Erythroblast (primary cell): ENCODE data around the gene SYNE2.
"Not testable (repeated sequence)": the region's sequence is repeated elsewhere in the genome, so short reads cannot be mapped to it uniquely, and the experiment has no call there.

Experiments used
- DNase-seq, 2 experiments: peaks; one replicate each; lab custom pipeline; 2025; lab: John Stamatoyannopoulos, UW
- GATA1 ChIP-seq: IDR thresholded peaks from 2 replicates; pipeline ENCODE4 v1.6.1; 2011; ENCODE audit warnings: low read depth, mild to moderate bottlenecking, control low read depth, low read length, moderate library complexity
- POLR2A ChIP-seq: IDR thresholded peaks from 2 replicates; pipeline ENCODE4 v1.6.1; 2011; ENCODE audit warnings: mild to moderate bottlenecking, low read length

Gene SYNE2

GRCh38 chr14:64198486-64198885, 345.7 kb downstream of the SYNE2 start:
- TF ChIP-seq POLR2A = no peak
- TF ChIP-seq GATA1 = no peak
- no peak for DNase-seq

GRCh38 chr14:64200170-64200569, 347.4 kb downstream of the SYNE2 start:
- no peak for DNase-seq
- TF ChIP-seq POLR2A = no peak
- no peak for TF ChIP-seq GATA1

DNA sequence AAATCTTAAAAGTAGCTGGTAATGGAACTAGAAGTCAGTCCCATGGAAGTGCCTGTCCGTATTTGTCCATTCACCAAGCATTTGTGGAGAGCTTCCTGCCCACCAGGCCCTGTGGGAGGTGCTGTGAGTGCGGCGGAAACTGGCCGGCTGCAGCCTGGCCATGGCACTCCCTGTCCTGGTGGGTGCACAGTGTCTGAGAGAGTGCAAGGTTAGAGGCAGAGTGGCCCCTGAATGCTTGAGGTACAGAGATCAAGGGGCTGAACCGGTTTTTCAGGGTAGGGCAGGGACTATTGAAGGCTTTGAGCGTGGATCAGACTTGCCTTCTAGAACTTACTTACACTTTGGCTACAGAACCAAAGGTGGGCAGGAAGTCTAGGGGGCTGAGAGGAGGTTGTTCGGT, 348.5 kb downstream of the SYNE2 start:
- no peak for DNase-seq
- TF ChIP-seq POLR2A (no peak), GATA1 (no peak)

GRCh38 chr14:64201921-64202545, 349.2 kb downstream of the SYNE2 start:
- DNase-seq = no peak
- TF ChIP-seq POLR2A (no peak), GATA1 (no peak)

- no peak for TF ChIP-seq GATA1
- no peak for TF ChIP-seq POLR2A
Observed at GRCh38 chr14:64202716-64203115, 349.9 kb downstream of the SYNE2 start.

GRCh38 chr14:64203366-64204006, 350.7 kb downstream of the SYNE2 start:
- no peak for DNase-seq
- TF ChIP-seq GATA1 (no peak), POLR2A (no peak)

More at GRCh38 chr14:64202716-64203115, 349.9 kb downstream of the SYNE2 start:
- DNase-seq = no peak

GRCh38 chr14:64208261-64208660, 355.5 kb downstream of the SYNE2 start:
- TF ChIP-seq GATA1 (no peak), POLR2A (no peak)
- DNase-seq = no peak

GRCh38 chr14:64208981-64209380, 356.2 kb downstream of the SYNE2 start:
- no peak for DNase-seq
- no peak for TF ChIP-seq GATA1
- TF ChIP-seq POLR2A = no peak

DNA sequence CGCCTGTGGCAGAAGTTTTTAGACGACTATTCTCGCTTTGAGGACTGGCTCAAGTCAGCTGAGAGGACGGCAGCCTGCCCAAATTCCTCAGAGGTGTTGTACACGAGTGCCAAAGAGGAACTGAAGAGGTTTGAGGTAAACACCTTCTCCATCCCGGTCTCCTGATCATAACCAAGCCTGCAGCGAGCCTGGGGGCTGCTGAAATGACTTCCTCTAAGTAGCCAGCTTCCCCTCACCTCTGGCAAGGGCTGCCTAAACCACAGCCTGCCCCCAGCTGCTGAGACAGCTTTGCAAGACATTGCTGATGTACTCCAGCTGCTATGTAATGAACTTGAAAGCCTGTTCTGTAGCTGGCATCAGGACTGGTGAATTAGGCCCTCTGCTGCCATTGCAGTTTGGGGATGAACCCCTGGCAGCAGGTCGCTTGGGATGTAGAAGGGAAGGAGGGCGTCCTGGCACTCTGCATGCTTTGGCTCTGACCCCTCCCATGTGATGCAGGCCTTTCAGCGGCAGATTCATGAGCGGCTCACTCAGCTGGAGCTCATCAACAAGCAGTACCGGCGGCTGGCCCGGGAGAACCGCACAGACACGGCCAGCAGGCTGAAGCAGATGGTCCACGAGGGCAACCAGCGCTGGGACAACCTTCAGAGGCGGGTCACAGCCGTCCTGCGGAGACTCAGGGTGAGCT, 356.8 kb downstream of the SYNE2 start:
- TF ChIP-seq GATA1 = no peak
- no peak for TF ChIP-seq POLR2A
- DNase-seq = no peak

GRCh38 chr14:64210216-64210615, 357.4 kb downstream of the SYNE2 start:
- no peak for TF ChIP-seq POLR2A
- no peak for TF ChIP-seq GATA1
- no peak for DNase-seq

GRCh38 chr14:64210912-64211311, 358.1 kb downstream of the SYNE2 start:
- DNase-seq = not testable (repeated sequence)

DNA sequence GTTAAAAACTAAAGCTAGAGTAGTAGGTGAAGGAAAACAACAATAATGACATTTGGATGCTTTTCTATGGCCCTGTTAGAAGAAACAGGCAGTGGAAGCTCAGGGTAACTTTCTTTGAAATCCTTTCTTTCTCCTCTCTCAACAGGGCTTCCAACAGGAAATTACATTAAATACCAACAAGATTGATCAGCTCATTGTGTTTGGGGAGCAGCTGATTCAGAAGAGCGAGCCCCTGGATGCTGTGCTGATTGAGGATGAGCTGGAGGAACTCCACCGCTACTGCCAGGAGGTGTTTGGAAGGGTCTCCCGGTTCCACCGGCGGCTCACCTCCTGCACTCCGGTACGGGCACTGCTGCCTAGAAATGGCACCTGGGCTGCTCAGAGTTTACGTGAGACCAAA, 359.9 kb downstream of the SYNE2 start:
- DNase-seq = no peak
- TF ChIP-seq GATA1 (no peak), POLR2A (no peak)

GRCh38 chr14:64213086-64213485, 360.3 kb downstream of the SYNE2 start:
- TF ChIP-seq POLR2A (no peak), GATA1 (no peak)
- DNase-seq = no peak

DNA sequence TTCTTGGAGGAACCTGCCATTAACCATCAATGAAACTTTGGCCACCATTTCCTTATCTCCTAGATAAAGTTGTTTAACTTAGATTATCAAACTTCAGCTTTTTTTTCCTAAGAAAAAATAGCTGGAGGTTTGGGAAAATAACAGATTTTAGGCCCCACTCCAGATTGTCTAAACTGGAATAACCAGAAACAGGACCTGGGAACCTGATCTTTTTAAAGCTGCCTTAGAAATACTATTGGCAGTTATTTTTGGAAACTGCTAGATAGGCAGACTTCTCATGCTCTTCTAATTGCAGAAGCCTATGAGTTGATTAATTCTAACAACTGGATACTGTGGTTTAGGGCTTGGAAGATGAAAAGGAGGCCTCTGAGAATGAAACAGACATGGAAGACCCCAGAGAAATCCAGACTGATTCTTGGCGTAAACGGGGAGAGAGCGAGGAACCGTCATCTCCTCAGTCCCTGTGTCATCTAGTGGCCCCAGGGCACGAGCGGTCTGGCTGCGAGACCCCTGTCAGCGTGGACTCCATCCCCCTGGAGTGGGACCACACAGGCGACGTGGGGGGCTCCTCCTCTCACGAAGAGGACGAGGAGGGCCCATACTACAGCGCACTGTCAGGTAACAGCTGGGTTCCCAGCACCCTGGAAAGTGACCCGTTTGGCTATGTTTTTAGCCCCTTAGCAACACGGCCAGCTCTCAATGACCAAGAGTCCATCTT, 361.2 kb downstream of the SYNE2 start:
- DNase-seq = no peak
- no peak for TF ChIP-seq POLR2A
- TF ChIP-seq GATA1 = no peak

DNA sequence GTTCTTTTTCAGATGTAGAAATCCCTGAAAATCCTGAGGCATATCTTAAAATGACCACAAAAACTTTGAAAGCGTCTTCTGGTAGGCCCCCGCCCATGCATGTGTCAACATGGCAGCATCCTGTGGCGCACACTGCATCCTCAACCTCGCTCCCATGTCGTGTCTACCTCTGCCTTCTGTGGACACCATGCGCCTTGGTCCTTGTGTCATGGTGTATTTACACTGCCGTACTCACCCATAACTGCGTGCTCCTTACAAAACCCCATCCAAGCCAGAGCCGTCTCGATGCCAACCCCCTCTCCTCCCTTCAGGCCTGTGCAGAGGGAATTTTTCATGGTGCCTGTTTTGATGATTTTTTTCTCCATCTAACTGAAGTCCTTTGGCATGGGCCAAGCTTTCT, 362.5 kb downstream of the SYNE2 start:
- TF ChIP-seq POLR2A = no peak
- TF ChIP-seq GATA1 = no peak
- no peak for DNase-seq
